PC-3 (cell line): ENCODE measurements around the gene IRS2. TPM values are rescaled to one million over a fixed set of nuclear protein-coding genes. Genes with fewer than 3 reads are reported as not detected.

Experiments used
- ATAC-seq: fragments of 200-7000 bp; cut with Tn5 transposase; 2 replicates; pipeline ENCODE4 v1.9.1; 2020; ENCODE audit warnings: mild to moderate bottlenecking, moderate library complexity
- Bru-seq: library from RNA; stranded (reverse); fragments of 400-500 nt; gene quantifications from one replicate; lab custom pipeline; 2021; lab: Mats Ljungman, UMichigan
- BruChase-seq, 2 experiments: library from RNA; stranded (reverse); fragments of 400-500 nt; gene quantifications; one replicate each; lab custom pipeline; 2021; lab: Mats Ljungman, UMichigan
- BruUV-seq: library from RNA; stranded (reverse); fragments of 400-500 nt; replicated peaks from 2 replicates; lab custom pipeline; 2021; lab: Mats Ljungman, UMichigan
- CTCF ChIA-PET: fragments of 300-600 bp; sonication (Branson Sonifier 250); formaldehyde crosslinking; loops from one replicate; lab custom pipeline; 2022; ENCODE audit warnings: antibody characterized with exemption; lab: Charles Lee
- POLR2A ChIA-PET: fragments of 300-600 bp; sonication (Branson Sonifier 250); formaldehyde crosslinking; loops from one replicate; lab custom pipeline; 2022; ENCODE audit warnings: antibody characterized with exemption; ENCODE audit not compliant: unreplicated experiment; lab: Charles Lee
- DNase-seq: peaks from one replicate; pipeline ENCODE4 v3.0.0-alpha.2; 2015
- H2AFZ ChIP-seq: fragments of 300-600 bp; sonication (generic); 2 replicates; pipeline ENCODE4 v1.6.0; 2016; ENCODE audit warnings: antibody characterized with exemption, low read length
- H3F3A ChIP-seq: fragments of 300-600 bp; sonication (generic); one replicate; pipeline ENCODE4 v1.6.0; 2017; ENCODE audit warnings: antibody characterized with exemption, low read length, control low read depth, mild to moderate bottlenecking; ENCODE audit not compliant: unreplicated experiment
- H3K27ac ChIP-seq: fragments of 300-600 bp; sonication (generic); 2 replicates; pipeline ENCODE4 v1.5.1; 2016; ENCODE audit warnings: mild to moderate bottlenecking, low read length
- H3K27me3 ChIP-seq: fragments of 300-600 bp; sonication (generic); 2 replicates; pipeline ENCODE4 v1.6.1; 2016; ENCODE audit warnings: low read length, mixed read lengths
- H3K36me3 ChIP-seq: fragments of 300-600 bp; sonication (generic); 2 replicates; pipeline ENCODE4 v1.6.1; 2016; ENCODE audit warnings: low read depth, mixed run types, low read length, mixed read lengths
- H3K4me1 ChIP-seq: fragments of 300-600 bp; sonication (generic); 2 replicates; pipeline ENCODE4 v1.5.1; 2016; ENCODE audit warnings: low read length; ENCODE audit not compliant: insufficient read depth
- H3K4me2 ChIP-seq: fragments of 300-600 bp; sonication (generic); 2 replicates; pipeline ENCODE4 v1.6.0; 2016; ENCODE audit warnings: low read length
- H3K4me3 ChIP-seq: fragments of 300-600 bp; sonication (generic); 2 replicates; pipeline ENCODE4 v1.5.1; 2016; ENCODE audit warnings: mild to moderate bottlenecking, low read length, mixed read lengths
- H3K79me2 ChIP-seq: fragments of 300-600 bp; sonication (generic); 2 replicates; pipeline ENCODE4 v1.6.1; 2017; ENCODE audit warnings: low read length, mixed read lengths
- H3K9ac ChIP-seq: fragments of 300-600 bp; sonication (generic); 2 replicates; pipeline ENCODE4 v1.6.0; 2016; ENCODE audit warnings: mild to moderate bottlenecking, low read length
- H3K9me2 ChIP-seq: fragments of 300-600 bp; sonication (generic); replicated peaks from 2 replicates; pipeline ENCODE4 v1.6.1; 2016; ENCODE audit warnings: mixed run types, low read length, mixed read lengths
- H3K9me3 ChIP-seq: fragments of 300-600 bp; sonication (generic); 2 replicates; pipeline ENCODE4 v1.6.1; 2016; ENCODE audit warnings: low read length, mixed read lengths
- H4K20me1 ChIP-seq: fragments of 300-600 bp; sonication (generic); 2 replicates; pipeline ENCODE4 v1.6.1; 2016; ENCODE audit warnings: low read length, mixed read lengths
- CTCF ChIP-seq: fragments of 300-600 bp; sonication (generic); conservative IDR thresholded peaks from 2 replicates; pipeline ENCODE4 v1.5.1; 2017; ENCODE audit warnings: antibody characterized with exemption, low read depth, mild to moderate bottlenecking, low read length
- EZH2 ChIP-seq: fragments of 300-600 bp; sonication (generic); IDR thresholded peaks from one replicate; pipeline ENCODE4 v1.6.1; 2017; ENCODE audit warnings: antibody characterized with exemption, mild to moderate bottlenecking, low read length; ENCODE audit not compliant: unreplicated experiment
- EZH2phosphoT487 ChIP-seq: fragments of 300-600 bp; sonication (generic); IDR thresholded peaks from 2 replicates; pipeline ENCODE4 v1.6.1; 2018; ENCODE audit warnings: mild to moderate bottlenecking, antibody characterized with exemption, low read length, borderline replicate concordance
- intact Hi-C: fragments of 100-400 bp; cut with micrococcal nuclease; formaldehyde crosslinking; loops from 2 replicates; pipeline ENCODE4 v1.9.0; 2023
- long read RNA-seq: library from polyadenylated mRNA; unstranded; transcript quantifications from one replicate; pipeline ENCODE4 v2.0.0, GENCODE V29; 2021; ENCODE audit not compliant: unreplicated experiment
- total RNA-seq: library from RNA; depleted of rRNA; stranded (reverse); fragments of >200 nt; gene quantifications from 2 replicates; pipeline ENCODE4 v1.2.3, GENCODE V29; 2014; rRNA removed

Gene IRS2
- total RNA-seq (5.6 and 7.5 TPM in 2 replicates), Bru-seq, nascent RNA (percentile 74 among the genes with signal in this experiment), BruChase-seq, experiment 1, labeled RNA remaining after a 6-hour chase (percentile 58 among the genes with signal in this experiment), BruChase-seq, experiment 2, labeled RNA remaining after a 2-hour chase (percentile 71 among the genes with signal in this experiment)
- long read RNA-seq, full-length matches to known transcripts, result 3 of 14 reads
- long read RNA-seq, partial matches to known transcripts, result 9 of 14 reads
- long read RNA-seq, other reads (novel, unspliced or antisense), result 2 of 14 reads

- intact Hi-C loops, result loop anchor here (5.0 to 10.0 kb wide), 2 partner anchors 512 to 869 kb away; no protein-coding TSS in a partner anchor
- peaks cover 14% of the 10 kb centered on the region for H3K4me1 ChIP-seq
- no peaks in the 10 kb centered on the region for H3K9me3 ChIP-seq
- peak within 1 kb of the TSS; percentile 71 for H3K9ac ChIP-seq
- ChIA-PET POLR2A (interaction anchor here (0.6 to 0.8 kb wide), 6 partner anchors 54 to 1968 kb away, joined by 3 to 17 read pairs (median 8); no protein-coding TSS in a partner anchor), CTCF (no interaction called here)
- no peaks in the 10 kb centered on the region for H3K36me3 ChIP-seq
- H3F3A ChIP-seq, result peaks cover 2% of the 10 kb centered on the region
- TF ChIP-seq CTCF (no peak), EZH2 (no peak), EZH2phosphoT487 (no peak)
- H3K27me3 ChIP-seq, result no peaks in the 10 kb centered on the region
- peak within 1 kb of the TSS; percentile 74 for H2AFZ ChIP-seq
- H3K4me3 ChIP-seq, result peak within 1 kb of the TSS; percentile 70
- peak; percentile 84 for DNase-seq
- peak within 1 kb of the TSS; percentile 87 for H3K4me2 ChIP-seq
- no TSS peak for BruUV-seq
- peak; percentile 63 for ATAC-seq
- no peak within 1 kb of the TSS for H3K27ac ChIP-seq
- H3K9me2 ChIP-seq, result no peaks in the 10 kb centered on the region
- peaks cover 31% of the 10 kb centered on the region for H3K79me2 ChIP-seq
- H4K20me1 ChIP-seq, result no peaks in the 10 kb centered on the region
Measured at GRCh38 chr13:109786457-109787134, at the start of gene IRS2. Gene IRS2 (minus strand): TSS chr13:109786583. CDS start chr13:109786053, 530 bp downstream.

- DNase-seq, result no peak
- no peaks in the 10 kb centered on the region for H3K9me2 ChIP-seq
- intact Hi-C loops, result no loop called here
- peaks cover 6% of the 10 kb centered on the region for H3K4me1 ChIP-seq
- no peaks in the 10 kb centered on the region for H3F3A ChIP-seq
- no peaks in the 10 kb centered on the region for H4K20me1 ChIP-seq
- CTCF ChIA-PET, result no interaction called here
- no TSS peak for BruUV-seq
- TF ChIP-seq EZH2phosphoT487 (no peak), EZH2 (no peak), CTCF (no peak)
- H3K4me2 ChIP-seq, result no peak overlapping the region
- no peaks in the 10 kb centered on the region for H3K36me3 ChIP-seq
- H3K27ac ChIP-seq, result no peak overlapping the region
- no peak overlapping the region for H3K4me3 ChIP-seq
- H3K9ac ChIP-seq, result no peak overlapping the region
- POLR2A ChIA-PET, result no interaction called here
- no peaks in the 10 kb centered on the region for H3K79me2 ChIP-seq
- H3K9me3 ChIP-seq, result no peaks in the 10 kb centered on the region
- no peaks in the 10 kb centered on the region for H3K27me3 ChIP-seq
- no peak overlapping the region for H2AFZ ChIP-seq
- ATAC-seq, result no peak
Measured at GRCh38 chr13:109834973-109835720, 48.8 kb upstream of the IRS2 start.
